Fibroblast of lung (primary cell): ENCODE data around the gene ESRRB. TPM values are rescaled to one million over a fixed set of nuclear protein-coding genes. Genes with fewer than 3 reads are reported as not detected.

Experiments used
- DNase-seq, 2 donors: peaks; one replicate each; pipeline versions ENCODE4 v3.0.0 to v3.0.0-alpha.2; 2010; ENCODE audit warnings: low read depth in 2 of 2
- H2AFZ ChIP-seq: 2 replicates; pipeline ENCODE4 v1.5.1; 2012; ENCODE audit warnings: low read length, control low read depth, inconsistent platforms
- H3K27ac ChIP-seq: 2 replicates; pipeline ENCODE4 v1.5.1; 2011; ENCODE audit warnings: low read length, control low read depth; ENCODE audit not compliant: insufficient read depth
- H3K27me3 ChIP-seq: 2 replicates; pipeline ENCODE4 v1.5.1; 2011; ENCODE audit warnings: mild to moderate bottlenecking, low read length; ENCODE audit not compliant: control insufficient read depth, insufficient read depth
- H3K36me3 ChIP-seq: 2 replicates; pipeline ENCODE4 v1.5.1; 2011; ENCODE audit warnings: low read length; ENCODE audit not compliant: control insufficient read depth, insufficient read depth
- H3K4me1 ChIP-seq: 2 replicates; pipeline ENCODE4 v1.5.1; 2011; ENCODE audit warnings: low read length; ENCODE audit not compliant: control insufficient read depth, insufficient read depth; ENCODE audit errors: extremely low read depth
- H3K4me2 ChIP-seq: 2 replicates; pipeline ENCODE4 v1.5.1; 2011; ENCODE audit warnings: low read length, control low read depth; ENCODE audit not compliant: insufficient read depth; ENCODE audit errors: extremely low read depth
- H3K4me3 ChIP-seq, 4 experiments: fragments of 200-600 bp in 1 of 4; sonication (generic) in 1 of 4; replicated peaks in 1 of 4; 2 replicates each; pipeline ENCODE4 v1.5.1; 2011 to 2016; ENCODE audit warnings: low read length in 4 of 4, low read depth in 3 of 4, mild to moderate bottlenecking in 3 of 4, control low read depth in 2 of 4, inconsistent platforms in 1 of 4, mixed read lengths in 1 of 4; ENCODE audit not compliant: insufficient read depth in 1 of 4; ENCODE audit errors: control extremely low read depth in 1 of 4
- H3K79me2 ChIP-seq: 2 replicates; pipeline ENCODE4 v1.5.1; 2012; ENCODE audit warnings: mild to moderate bottlenecking, low read length, inconsistent platforms; ENCODE audit not compliant: control insufficient read depth, insufficient read depth
- H3K9ac ChIP-seq: 2 replicates; pipeline ENCODE4 v1.5.1; 2011; ENCODE audit warnings: mild to moderate bottlenecking, low read length, control low read depth; ENCODE audit not compliant: insufficient read depth
- H3K9me3 ChIP-seq: 2 replicates; pipeline ENCODE4 v1.5.1; 2012; ENCODE audit warnings: low read depth, low read length; ENCODE audit not compliant: control insufficient read depth, insufficient read depth
- H4K20me1 ChIP-seq: 2 replicates; pipeline ENCODE4 v1.5.1; 2011; ENCODE audit warnings: low read length; ENCODE audit not compliant: control insufficient read depth, insufficient read depth; ENCODE audit errors: extremely low read depth
- CTCF ChIP-seq, 2 donors: IDR thresholded peaks in 1 of 2; conservative IDR thresholded peaks in 1 of 2; 1 replicate in 1 of 2; 2 replicates in 1 of 2; pipeline ENCODE4 v1.5.1; 2011 to 2012; ENCODE audit warnings: low read length in 2 of 2, control low read depth in 1 of 2, inconsistent platforms in 1 of 2, low read depth in 1 of 2, mild to moderate bottlenecking in 1 of 2
- EZH2 ChIP-seq: IDR thresholded peaks from 2 replicates; pipeline ENCODE4 v1.5.1; 2012; ENCODE audit warnings: low read length, control low read depth, mild to moderate bottlenecking; ENCODE audit errors: missing control alignments
- polyA plus RNA-seq, 2 donors: library from polyadenylated mRNA; depleted of rRNA in 1 of 2; stranded (reverse) in 1 of 2; unstranded in 1 of 2; fragments of >200 nt; gene quantifications; 2 replicates each; pipeline ENCODE4 v1.2.1, GENCODE V29; 2011 to 2012; ENCODE audit warnings: missing spikeins in 1 of 2
- total RNA-seq: library from RNA; depleted of rRNA; stranded (reverse); fragments of >200 nt; gene quantifications from 2 replicates; pipeline ENCODE4 v1.2.1, GENCODE V29; 2014

The ESRRB gene
- total and polyA plus RNA-seq, 2 donors (not counting 1 experiment from before 2014, with no cell fraction given), result not detected

DNA sequence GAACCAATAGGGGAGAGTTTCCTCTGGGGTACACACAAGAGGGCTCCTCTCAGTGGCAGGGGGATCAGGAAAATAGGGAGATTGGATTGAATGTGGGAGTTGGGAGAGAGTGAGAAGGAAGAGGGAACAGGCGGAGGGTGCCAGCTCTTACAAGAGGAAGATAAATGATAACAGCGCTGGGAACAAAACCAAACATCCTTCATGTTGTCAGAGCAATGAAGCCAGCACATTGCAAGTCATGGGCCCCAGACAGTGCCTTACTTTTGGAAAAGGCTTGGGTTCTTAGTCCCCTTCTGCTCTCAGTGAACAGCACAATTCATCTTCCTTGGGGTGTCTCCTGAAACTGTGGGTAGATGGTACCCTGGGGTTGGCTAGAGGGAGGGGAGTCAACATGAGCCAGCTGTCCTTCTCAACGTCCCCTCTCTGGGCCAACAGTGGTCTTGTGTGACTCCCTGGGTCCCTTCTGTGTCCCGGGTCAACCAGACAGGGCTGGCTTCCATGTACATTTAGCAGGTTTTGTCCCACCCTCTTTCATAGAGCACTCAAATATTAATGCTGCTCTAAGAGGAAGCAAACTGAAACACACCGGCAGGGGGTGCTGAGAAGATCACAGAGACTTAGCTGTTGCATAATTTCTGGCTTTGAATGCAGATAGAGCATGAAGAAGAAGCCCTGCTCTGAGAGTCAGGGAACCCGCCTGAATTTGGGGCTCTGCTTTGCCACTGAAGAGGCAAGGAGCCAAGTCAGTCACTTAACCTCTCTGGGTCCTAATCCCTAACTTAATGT lies 138.5 kb downstream of the ESRRB start:
- Histone ChIP-seq H3K4me2 (no peak overlapping the region), H3K27me3 (no peaks in the 10 kb centered on the region), H3K4me1 (no peaks in the 10 kb centered on the region), H3K4me3 (no peak overlapping the region), H4K20me1 (no peaks in the 10 kb centered on the region), H3K27ac (no peak overlapping the region), H3K36me3 (no peaks in the 10 kb centered on the region), H3K9ac (no peak overlapping the region), H3K9me3 (no peaks in the 10 kb centered on the region), H3K79me2 (no peaks in the 10 kb centered on the region), H2AFZ (no peak overlapping the region)
- TF ChIP-seq EZH2 (no peak), CTCF (conservative IDR thresholded peaks at IDR 0.05 in 1 of 2, IDR thresholded peaks at IDR 0.05 in 1 of 2; ENCODE audit: low read depth in 1 of 2, low read length in 2 of 2) (peak in 1 of 2 donors; percentile 13)
- DNase-seq, result peak; percentile 1 to 4

DNA sequence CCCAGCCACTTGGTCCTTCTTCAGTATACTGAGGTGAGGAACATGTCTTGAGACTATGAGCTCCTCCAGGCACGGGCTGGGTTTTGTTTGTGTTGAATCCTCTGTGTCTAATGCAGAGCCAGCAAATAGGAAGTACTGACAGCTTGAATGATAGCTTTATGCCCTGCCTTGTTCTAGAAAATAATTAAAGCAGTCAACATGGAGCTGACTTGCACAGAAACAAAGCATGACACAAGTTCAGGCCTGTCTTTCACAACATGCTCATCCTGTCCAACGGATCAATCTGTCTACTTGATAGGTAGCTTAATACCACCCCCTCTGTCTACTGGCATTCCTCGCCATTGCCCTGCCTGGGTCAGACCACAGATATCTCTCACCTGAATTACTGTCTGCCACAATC lies 140.9 kb downstream of the ESRRB start:
- Histone ChIP-seq H3K4me1 (no peaks in the 10 kb centered on the region), H3K4me2 (no peak overlapping the region), H3K79me2 (no peaks in the 10 kb centered on the region), H4K20me1 (no peaks in the 10 kb centered on the region), H2AFZ (no peak overlapping the region), H3K27me3 (no peaks in the 10 kb centered on the region), H3K9me3 (no peaks in the 10 kb centered on the region), H3K9ac (no peak overlapping the region), H3K36me3 (no peaks in the 10 kb centered on the region), H3K4me3 (no peak overlapping the region), H3K27ac (no peak overlapping the region)
- DNase-seq, result no peak
- no peak for TF ChIP-seq EZH2
- TF ChIP-seq CTCF (conservative IDR thresholded peaks at IDR 0.05 in 1 of 2, IDR thresholded peaks at IDR 0.05 in 1 of 2; ENCODE audit: low read depth in 1 of 2, low read length in 2 of 2), result no peak

- Histone ChIP-seq H3K9ac (no peak overlapping the region), H3K27me3 (no peaks in the 10 kb centered on the region), H3K27ac (no peak overlapping the region), H3K4me2 (no peak overlapping the region), H3K79me2 (no peaks in the 10 kb centered on the region), H2AFZ (no peak overlapping the region), H4K20me1 (no peaks in the 10 kb centered on the region), H3K4me1 (no peaks in the 10 kb centered on the region), H3K4me3 (no peak overlapping the region), H3K36me3 (no peaks in the 10 kb centered on the region), H3K9me3 (no peaks in the 10 kb centered on the region)
- no peak for TF ChIP-seq CTCF (conservative IDR thresholded peaks at IDR 0.05 in 1 of 2, IDR thresholded peaks at IDR 0.05 in 1 of 2; ENCODE audit: low read depth in 1 of 2, low read length in 2 of 2)
- no peak for TF ChIP-seq EZH2
- DNase-seq, result no peak
These were observed 142.4 kb downstream of the ESRRB start for GRCh38 chr14:76518366-76518765.
